Panc1 (cell line): ENCODE results near the gene YAP1. TPM values are rescaled to one million over a fixed set of nuclear protein-coding genes. Genes with fewer than 3 reads are reported as not detected.
A peak's percentile ranks its signal among the peaks of the same experiment; 100 is the strongest.

Source experiments
- ATAC-seq: fragments of 200-7000 bp; cut with Tn5 transposase; 2 replicates; pipeline ENCODE4 v1.9.1; 2020; ENCODE audit warnings: mild to moderate bottlenecking, moderate library complexity
- BruUV-seq: library from RNA; stranded (reverse); fragments of 400-500 nt; replicated peaks from 2 replicates; lab custom pipeline; 2021; lab: Mats Ljungman, UMichigan
- CTCF ChIA-PET: fragments of 300-600 bp; sonication (Branson Sonifier 250); formaldehyde crosslinking; loops from one replicate; lab custom pipeline; 2022; ENCODE audit warnings: antibody characterized with exemption; lab: Charles Lee
- POLR2A ChIA-PET: fragments of 300-600 bp; sonication (Branson Sonifier 250); formaldehyde crosslinking; loops from one replicate; lab custom pipeline; 2022; ENCODE audit warnings: antibody characterized with exemption; lab: Charles Lee
- DNase-seq: peaks from one replicate; pipeline ENCODE4 v3.0.0-alpha.2; 2010; ENCODE audit warnings: low read depth, low spot score
- H3K27ac ChIP-seq: 2 replicates; pipeline ENCODE4 v1.5.1; 2011; ENCODE audit warnings: mild to moderate bottlenecking, low read length, inconsistent platforms
- H3K27me3 ChIP-seq: fragments of 200-500 bp; sonication (Bioruptor generic); 2 replicates; pipeline ENCODE4 v1.6.0; 2014; ENCODE audit warnings: low read length, inconsistent platforms; ENCODE audit not compliant: control insufficient read depth, insufficient read depth
- H3K36me3 ChIP-seq: fragments of 200-500 bp; sonication (Bioruptor generic); 2 replicates; pipeline ENCODE4 v1.5.1; 2014; ENCODE audit warnings: inconsistent platforms, mild to moderate bottlenecking, low read length, moderate library complexity; ENCODE audit not compliant: control insufficient read depth, insufficient read depth
- H3K4me1 ChIP-seq: 2 replicates; pipeline ENCODE4 v1.5.1; 2011; ENCODE audit warnings: inconsistent platforms, mild to moderate bottlenecking, low read length, moderate library complexity; ENCODE audit not compliant: control insufficient read depth, insufficient read depth
- H3K4me3 ChIP-seq, 2 experiments: 2 replicates each; pipeline ENCODE4 v1.5.1; 2011 to 2012; ENCODE audit warnings: low read depth in 2 of 2, low read length in 2 of 2, mild to moderate bottlenecking in 2 of 2, inconsistent platforms in 1 of 2, moderate library complexity in 1 of 2
- H3K9me3 ChIP-seq: fragments of 200-500 bp; sonication (Bioruptor generic); 2 replicates; pipeline ENCODE4 v1.5.1; 2014; ENCODE audit warnings: low read depth, mild to moderate bottlenecking, inconsistent platforms, low read length, moderate library complexity; ENCODE audit not compliant: control insufficient read depth, insufficient read depth
- CTCF ChIP-seq: fragments of 450-650 bp; IDR thresholded peaks from 2 replicates; pipeline ENCODE4 v1.5.1; 2017; ENCODE audit warnings: mild to moderate bottlenecking
- POLR2AphosphoS5 ChIP-seq: IDR thresholded peaks from 2 replicates; pipeline ENCODE4 v1.6.1; 2012; ENCODE audit warnings: mild to moderate bottlenecking, low read depth, low read length, moderate library complexity
- REST ChIP-seq, 2 experiments: IDR thresholded peaks; 2 replicates each; pipeline ENCODE4 v1.6.1; 2011 to 2012; ENCODE audit warnings: low read depth in 2 of 2, control low read depth in 1 of 2, low read length in 1 of 2, mild to moderate bottlenecking in 1 of 2, moderate library complexity in 1 of 2; ENCODE audit not compliant: insufficient read depth in 1 of 2
- SIN3A ChIP-seq: IDR thresholded peaks from 2 replicates; pipeline ENCODE4 v1.6.1; 2012; ENCODE audit warnings: low read depth, mild to moderate bottlenecking, low read length, moderate library complexity, borderline replicate concordance; ENCODE audit not compliant: insufficient read depth
- TCF7L2 ChIP-seq: IDR thresholded peaks from 2 replicates; pipeline ENCODE4 v1.6.1; 2011; ENCODE audit warnings: mild to moderate bottlenecking, low read depth, low read length, inconsistent platforms
- in situ Hi-C: cut with HindIII; loops from 2 replicates; pipeline ENCODE4 v1.10.0; 2016; ENCODE audit warnings: low sequenced_read_pairs, low pct_unique_long_range_greater_than_20kb
- intact Hi-C: fragments of 100-400 bp; cut with micrococcal nuclease; formaldehyde crosslinking; loops from one replicate; pipeline ENCODE4 v1.10.0; 2022; ENCODE audit not compliant: unreplicated experiment
- total RNA-seq: library from RNA; stranded (reverse); gene quantifications from one replicate; pipeline ENCODE4 v1.2.1, GENCODE V29; 2021; ENCODE audit not compliant: unreplicated experiment

The YAP1 gene
- total RNA-seq, 1 experiment from 2014 or later = 158 TPM

- DNase-seq (no peak), ATAC-seq (no peak)
- Histone ChIP-seq H3K27me3 (no peaks in the 10 kb centered on the region), H3K4me3 (no peak overlapping the region), H3K27ac (peak overlapping the region; percentile 31; the same call in 1 of the 2 replicates), H3K4me1 (peaks cover 66% of the 10 kb centered on the region), H3K36me3 (no peaks in the 10 kb centered on the region), H3K9me3 (no peaks in the 10 kb centered on the region)
- in situ Hi-C loops (no loop called here), intact Hi-C loops (no loop called here)
- CTCF ChIA-PET = no interaction called here
- TF ChIP-seq REST (IDR thresholded peaks at IDR 0.05; ENCODE audit: insufficient read depth in 1 of 2, low read depth in 2 of 2, low read length in 1 of 2) (no peak), POLR2AphosphoS5 (no peak), TCF7L2 (no peak), SIN3A (no peak), CTCF (no peak)
- BruUV-seq = no TSS peak
- POLR2A ChIA-PET = no interaction called here
Measured at GRCh38 chr11:102153082-102153481, 42.8 kb downstream of the YAP1 start.

GRCh38 chr11:102154806-102155205 is 44.6 kb downstream of the YAP1 start:
- CTCF ChIA-PET = interaction anchor here (0.6 kb wide), 1 partner anchor 32 kb away, joined by 7 read pairs; no protein-coding TSS in a partner anchor
- intact Hi-C loops = no loop called here
- no peak for ATAC-seq
- no peaks in the 10 kb centered on the region for H3K36me3 ChIP-seq
- peaks cover 78% of the 10 kb centered on the region for H3K4me1 ChIP-seq
- no peak for DNase-seq
- TF ChIP-seq POLR2AphosphoS5 = no peak
- no peak for TF ChIP-seq TCF7L2
- no peak for TF ChIP-seq CTCF
- no peak for TF ChIP-seq REST (IDR thresholded peaks at IDR 0.05; ENCODE audit: insufficient read depth in 1 of 2, low read depth in 2 of 2, low read length in 1 of 2)
- TF ChIP-seq SIN3A = no peak
- no TSS peak for BruUV-seq
- no peaks in the 10 kb centered on the region for H3K9me3 ChIP-seq
- H3K27ac ChIP-seq = peak overlapping the region; percentile 30; the same call in 1 of the 2 replicates
- no peak overlapping the region for H3K4me3 ChIP-seq
- H3K27me3 ChIP-seq = no peaks in the 10 kb centered on the region
- POLR2A ChIA-PET = no interaction called here
- in situ Hi-C loops = no loop called here
